Activated gamma-delta T cell (primary cell): ENCODE data around the gene MYL11.

Source experiments
- DNase-seq: peaks from one replicate; lab custom pipeline; 2025; lab: John Stamatoyannopoulos, UW

Gene MYL11

GRCh38 chr16:30421010-30421409 is 46.4 kb downstream of the MYL11 start:
- no peak for DNase-seq
